Measurements from ENCODE around the gene TSSK2.

- no peak for TF ChIP-seq POLR2AphosphoS5 (IDR thresholded peaks at IDR 0.05; ENCODE audit: borderline replicate concordance, low read depth, low read length)
- no peak for TF ChIP-seq EZH2 (IDR thresholded peaks at IDR 0.05)
Measured at GRCh38 chr22:19108807-19109197, 22.3 kb upstream of the TSSK2 start.
